GM21528 (cell line): ENCODE results near the gene PPP2R2D.

Experiments used
- ATAC-seq: cut with Tn5 transposase; IDR thresholded peaks from one replicate; pipeline ENCODE4 v1.9.1; 2021; ENCODE audit warnings: mild to moderate bottlenecking, moderate library complexity; ENCODE audit not compliant: unreplicated experiment, low FRiP score

The PPP2R2D gene

DNA sequence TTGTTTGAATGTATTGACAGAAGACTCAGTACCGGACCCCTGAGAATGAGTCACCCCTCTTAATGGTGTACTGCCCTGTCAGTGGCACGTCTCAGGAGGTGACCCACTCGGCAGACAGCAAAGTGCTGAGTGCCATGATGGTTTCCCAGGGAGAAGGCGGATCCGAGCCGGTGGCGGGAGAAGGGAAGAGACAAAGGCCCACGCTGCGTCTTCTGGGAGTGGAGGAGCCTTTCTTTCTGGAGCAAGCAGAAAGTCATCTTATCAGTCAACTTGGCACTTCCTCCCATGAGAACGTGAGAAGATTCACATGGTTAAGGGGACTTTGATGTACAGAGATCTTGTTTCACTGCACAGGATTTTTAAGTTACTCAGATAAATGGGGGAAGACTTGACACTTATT is 14.6 kb upstream of the PPP2R2D start:
- ATAC-seq: no peak

DNA sequence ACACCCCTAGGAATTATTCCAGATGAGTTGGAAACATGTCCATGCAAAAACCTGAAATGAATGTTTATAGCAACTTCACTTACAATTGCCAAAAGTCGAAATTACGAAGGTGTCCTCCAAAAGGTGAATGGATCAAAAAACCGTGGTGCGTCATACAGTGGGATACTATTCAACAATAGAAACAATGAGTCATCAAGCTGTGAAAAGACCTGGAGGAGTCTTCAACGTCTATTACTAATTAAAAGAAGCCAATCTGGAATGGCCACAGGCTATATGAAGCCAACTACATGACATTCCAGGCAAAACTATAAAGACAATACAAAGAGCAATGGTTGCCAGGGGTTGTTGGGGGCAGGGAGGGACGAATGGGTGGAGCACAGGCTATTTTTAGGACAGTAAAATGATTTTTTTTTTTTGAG is 12.6 kb upstream of the PPP2R2D start:
- no peak for ATAC-seq

DNA sequence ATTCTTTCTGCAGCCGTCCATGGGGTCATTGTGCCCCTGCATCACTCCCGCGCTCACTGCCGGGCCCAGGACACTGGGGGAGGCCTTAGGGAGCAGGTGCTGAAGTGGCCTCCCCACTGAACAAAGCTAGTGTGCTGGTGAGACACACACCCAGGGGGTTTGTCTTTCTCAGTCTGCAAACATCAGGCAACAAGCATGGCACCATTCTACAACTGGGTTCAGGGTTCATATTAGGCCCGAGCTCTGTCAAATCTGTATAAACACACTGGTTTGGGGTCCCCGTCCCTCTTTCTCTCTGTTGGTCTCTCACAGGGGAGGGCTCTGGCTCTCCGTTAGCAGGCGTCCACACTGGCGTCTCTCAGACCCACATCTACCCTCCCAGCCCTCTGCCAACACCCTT is 11.1 kb upstream of the PPP2R2D start:
- ATAC-seq: no peak

DNA sequence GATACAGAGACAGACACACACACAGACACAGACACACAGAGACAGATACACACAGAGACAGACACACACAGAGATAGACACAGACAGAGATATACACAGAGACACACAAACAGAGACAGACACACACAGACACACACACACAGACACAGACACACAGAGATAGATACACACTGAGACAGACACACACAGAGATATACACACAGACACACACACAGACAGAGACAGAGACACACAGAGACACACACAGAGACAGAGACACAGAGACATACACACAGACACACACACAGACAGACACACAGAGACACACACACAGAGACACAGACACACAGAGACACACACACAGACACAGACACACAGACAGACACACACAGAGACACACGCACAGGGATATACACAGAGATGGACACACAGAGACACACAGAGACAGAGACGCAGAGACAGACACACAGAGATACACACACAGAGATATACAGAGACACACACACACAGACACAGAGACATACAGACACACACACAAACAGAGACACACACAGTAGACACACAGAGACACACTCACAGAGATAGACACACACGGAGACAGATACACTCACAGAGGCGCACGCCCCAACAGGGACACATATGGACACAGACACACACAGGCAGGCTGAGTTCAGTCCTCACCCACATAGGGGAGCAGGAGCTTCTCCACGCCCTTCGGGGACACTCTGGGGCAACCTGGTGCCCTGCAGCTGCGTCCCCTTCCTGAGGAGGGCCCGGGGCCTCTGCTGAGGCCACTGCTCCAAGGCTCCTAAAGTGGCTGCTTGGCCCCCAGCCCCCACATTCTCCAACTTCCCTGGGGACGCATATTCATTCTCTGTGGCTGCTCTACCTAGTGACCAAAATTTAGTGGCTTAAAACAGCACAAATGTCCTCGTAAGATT is 10.3 kb upstream of the PPP2R2D start:
- ATAC-seq: no peak

DNA sequence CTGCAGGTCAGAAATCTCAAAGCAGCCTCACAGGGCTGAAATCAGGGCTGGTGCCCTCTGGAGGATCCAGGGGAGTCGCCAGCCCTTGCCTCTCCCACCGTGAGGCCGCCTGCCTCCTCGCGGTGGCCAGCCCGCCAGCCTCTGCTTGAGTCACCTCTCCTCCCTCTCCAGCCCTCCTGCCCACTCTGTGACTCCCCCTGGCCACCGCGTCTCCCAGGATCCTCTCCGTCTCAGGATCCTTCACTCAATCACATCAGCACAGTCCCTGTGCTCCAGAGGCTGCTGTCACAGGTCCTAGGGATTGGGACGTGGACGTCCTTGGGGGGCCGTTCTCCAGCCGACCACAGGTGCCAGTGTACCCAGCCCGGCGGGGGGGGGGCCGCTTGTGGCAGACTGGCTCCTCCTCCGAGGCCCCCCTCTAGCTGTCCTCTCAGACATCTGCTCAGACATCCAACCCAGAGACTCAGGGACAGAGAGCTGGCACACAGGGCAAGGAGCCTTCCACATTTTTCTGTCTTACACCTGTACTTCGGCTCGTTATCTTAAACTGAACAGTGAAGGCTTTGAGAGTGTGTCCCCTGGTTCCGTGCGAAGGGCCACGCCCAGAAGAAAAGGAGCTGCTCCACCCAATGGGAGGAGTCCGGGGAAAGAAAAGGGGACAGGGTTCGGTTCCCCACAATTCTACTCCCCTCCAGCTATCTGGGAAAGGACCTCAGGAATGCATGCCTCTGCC is 9.4 kb upstream of the PPP2R2D start:
- ATAC-seq: no peak

DNA sequence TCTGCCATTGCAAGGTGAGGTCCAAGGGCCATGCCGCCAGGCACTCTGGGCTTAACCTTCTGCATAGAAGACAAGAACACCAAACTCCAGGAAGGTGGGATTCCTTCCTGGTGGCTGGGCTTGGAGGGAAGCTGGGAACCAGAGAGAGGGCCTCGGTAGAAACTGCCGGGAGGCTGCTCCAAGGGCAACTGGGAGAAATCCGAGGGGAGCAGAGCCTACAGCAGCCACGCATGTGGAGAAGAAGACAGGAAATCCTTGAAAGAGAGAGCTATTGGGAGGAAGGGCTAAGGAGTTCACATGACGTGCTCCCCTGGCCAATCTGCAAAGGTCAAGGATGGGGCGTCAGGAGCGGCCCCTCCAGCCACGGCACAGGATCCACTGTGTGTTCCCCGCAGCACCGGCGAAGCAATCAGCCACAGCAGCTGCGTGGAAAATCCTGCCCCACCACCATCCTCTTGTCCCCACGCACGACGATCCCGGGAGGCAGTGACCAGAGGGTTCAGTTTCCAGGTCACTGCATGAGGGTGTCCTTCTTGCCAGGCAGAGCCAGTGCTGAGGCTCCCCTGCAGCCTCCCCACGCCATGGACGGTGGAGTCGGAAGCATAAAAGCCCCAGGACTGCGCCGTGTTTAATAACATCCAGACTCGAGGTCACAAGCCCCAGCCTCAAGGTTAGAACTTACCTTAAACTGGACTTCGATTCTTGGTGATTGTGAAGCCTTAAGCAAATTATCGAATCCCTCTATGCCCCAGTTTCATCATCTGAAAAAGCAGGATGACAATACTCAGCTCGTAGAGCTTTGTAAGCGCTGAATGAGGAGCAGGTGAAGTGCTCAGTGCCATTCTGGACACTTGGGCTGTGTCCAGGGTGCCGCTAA is 8.6 kb upstream of the PPP2R2D start:
- ATAC-seq: no peak

DNA sequence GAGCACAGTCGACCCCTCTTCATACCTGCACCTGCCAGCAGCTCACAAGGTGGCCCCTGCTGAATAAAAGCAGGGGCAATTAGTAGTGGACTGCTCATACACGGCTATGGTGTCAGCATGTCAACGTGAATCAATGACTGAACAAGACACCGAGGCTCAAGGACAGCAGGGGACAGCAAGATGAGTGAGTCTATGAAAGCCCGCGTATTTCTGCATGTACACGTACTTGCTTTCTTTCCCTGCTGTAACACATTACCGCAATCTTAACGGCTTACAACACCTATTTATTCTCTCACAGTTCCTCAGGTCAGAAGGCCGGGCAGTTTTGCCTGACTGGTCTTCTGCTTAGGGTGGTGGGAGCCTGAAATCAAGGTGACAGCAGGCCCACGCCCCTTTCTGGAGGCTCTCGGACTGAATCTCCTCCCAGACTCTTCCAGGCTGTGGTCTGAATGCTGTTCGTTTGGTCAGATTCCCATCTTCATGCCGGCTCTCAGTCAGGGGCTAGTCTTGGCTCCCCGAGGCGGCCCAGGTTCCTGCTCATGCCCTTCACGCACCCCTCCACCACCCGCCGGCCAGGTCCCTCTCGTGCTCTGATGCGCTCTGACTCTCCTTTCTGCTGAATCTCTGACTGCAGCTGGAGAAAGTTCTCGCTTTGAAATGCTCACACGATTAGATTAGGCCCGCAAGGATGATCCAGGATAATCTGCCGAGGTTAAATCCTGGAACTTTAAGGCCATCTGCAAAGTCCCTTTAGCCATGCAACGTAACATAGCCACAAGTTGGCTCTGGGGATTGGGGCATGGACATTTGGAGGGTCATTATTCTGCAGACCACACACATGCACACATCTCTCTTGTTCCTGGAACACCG is 7.8 kb upstream of the PPP2R2D start:
- no peak for ATAC-seq

DNA sequence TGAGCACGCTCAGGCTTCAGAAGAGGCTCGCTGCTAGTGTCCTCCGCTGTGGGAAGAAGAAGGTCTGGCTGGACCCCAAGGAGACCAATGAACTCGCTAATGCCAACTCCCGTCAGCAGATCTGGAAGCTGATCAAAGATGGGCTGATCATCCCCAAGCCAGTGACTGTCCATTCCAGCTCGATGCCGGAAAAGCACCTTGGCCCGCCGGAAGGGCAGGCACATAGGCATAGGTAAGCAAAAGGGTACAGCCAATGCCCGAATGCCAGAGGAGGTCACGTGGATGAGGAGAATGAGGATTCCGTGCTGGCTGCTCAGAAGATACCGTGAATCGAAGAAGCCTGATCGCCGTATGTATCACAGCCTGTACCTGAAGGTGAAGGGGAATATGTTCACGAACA is 5.7 kb upstream of the PPP2R2D start:
- no peak for ATAC-seq

DNA sequence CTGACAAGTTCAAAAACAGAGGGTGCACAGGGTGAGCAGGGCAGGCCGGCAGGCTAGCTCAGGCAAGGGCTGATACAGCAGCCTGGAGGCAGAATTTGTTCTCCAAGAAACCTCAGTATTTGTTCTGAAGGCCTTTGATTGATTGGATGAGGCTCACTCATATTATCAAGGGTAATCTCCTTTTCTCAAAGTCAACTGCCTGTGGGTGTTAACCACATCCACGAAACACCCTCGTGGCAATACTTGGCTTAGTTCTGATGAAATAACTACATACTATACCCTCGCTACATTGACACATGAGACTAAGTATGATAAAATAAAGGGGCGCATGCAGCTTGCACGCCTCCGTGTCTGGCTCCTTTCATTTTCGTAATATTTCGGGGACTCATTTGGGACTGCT is 4.4 kb upstream of the PPP2R2D start:
- ATAC-seq: no peak

DNA sequence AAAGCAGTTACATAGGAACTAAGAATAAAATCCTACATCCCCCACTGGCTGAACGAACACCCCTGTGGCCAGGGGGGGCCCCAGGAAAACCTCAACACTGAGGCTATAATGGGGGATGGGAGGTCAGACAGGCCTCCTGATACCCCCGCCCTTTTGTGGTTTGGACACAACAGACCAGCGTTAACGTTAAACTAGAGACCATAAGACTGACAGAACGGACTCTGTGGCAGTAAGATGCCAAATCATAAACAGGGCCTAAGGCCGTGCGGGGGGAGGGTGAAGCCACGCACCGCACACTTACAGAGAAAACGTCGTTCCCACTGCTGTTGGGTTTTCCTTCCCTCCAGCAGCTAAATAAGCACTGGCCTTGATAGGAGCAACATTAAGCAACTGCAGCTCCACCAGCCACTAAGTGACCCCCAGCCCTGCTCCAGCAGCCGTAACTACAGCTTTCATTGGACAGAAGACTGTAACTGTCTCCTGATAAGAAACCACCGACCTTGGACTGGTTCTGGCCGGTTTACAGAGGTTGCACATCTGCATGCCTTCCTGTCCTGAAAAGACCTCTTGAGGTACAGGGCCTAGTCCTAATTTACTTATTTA is 3.4 kb upstream of the PPP2R2D start:
- no peak for ATAC-seq

DNA sequence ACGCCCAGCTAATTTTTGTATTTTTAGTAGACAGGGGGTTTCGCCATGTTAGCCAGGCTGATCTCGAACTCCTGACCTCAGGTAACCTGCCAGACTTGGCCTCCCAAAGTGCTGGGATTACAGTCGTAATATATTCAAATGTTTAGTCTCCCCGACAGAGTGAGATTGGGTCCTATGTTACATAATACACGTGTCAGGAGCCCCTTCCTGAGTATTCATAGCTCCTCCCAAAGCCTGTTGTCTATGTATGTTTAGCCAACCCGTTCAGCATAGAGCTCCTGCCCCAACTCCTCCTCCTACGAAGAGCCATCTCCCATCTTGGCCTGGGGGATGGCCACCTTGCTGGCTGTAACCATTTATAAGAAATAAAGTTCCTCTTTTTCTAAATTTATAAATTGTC is 2.7 kb upstream of the PPP2R2D start:
- no peak for ATAC-seq

DNA sequence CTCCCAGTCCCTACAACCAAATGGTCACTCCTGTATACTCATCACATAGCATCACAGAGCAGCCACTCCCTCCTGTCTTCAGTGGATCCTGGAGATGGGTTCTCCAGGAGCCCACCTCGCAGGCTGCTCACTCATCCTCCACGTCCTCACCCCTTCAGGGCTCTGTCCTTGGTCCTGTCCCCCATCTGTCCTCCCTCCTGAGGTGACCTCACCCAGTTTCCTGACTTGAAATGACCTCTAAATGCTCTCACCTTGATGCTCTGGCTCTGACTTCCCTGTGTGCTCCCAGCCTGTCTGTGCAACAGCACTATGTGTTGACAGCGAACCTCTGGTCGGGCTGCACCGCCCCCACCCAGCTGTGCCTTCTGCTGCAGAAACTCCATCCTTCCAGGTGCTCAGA is 2.1 kb upstream of the PPP2R2D start:
- ATAC-seq: no peak

DNA sequence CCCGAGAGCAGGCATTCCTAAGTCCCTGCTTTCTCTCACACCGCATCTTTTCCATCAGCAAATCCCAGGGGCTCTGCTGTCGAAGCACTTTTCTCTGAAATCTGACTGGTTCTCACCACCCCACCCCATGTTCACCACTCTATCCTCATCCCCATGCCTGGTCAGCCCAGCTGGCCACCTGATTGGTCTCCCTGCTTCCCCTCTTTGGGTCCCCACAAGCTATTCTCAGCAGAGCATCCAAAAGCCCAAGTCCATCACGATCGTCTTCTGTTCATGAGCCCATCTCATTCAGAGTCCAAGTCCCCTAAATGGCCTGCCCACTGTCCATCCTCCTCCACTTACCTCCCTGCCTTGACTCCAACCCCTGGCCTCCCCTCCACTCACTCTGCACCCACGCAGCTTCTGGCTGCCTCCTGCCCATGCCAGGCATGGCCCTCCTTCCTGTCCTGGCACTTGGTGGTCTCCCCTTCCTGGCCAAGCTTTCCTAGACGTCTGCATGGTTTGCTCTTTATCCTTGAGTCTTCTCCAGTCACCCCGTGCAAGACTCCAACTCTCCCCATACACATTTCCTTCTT is 1.6 kb upstream of the PPP2R2D start:
- no peak for ATAC-seq

DNA sequence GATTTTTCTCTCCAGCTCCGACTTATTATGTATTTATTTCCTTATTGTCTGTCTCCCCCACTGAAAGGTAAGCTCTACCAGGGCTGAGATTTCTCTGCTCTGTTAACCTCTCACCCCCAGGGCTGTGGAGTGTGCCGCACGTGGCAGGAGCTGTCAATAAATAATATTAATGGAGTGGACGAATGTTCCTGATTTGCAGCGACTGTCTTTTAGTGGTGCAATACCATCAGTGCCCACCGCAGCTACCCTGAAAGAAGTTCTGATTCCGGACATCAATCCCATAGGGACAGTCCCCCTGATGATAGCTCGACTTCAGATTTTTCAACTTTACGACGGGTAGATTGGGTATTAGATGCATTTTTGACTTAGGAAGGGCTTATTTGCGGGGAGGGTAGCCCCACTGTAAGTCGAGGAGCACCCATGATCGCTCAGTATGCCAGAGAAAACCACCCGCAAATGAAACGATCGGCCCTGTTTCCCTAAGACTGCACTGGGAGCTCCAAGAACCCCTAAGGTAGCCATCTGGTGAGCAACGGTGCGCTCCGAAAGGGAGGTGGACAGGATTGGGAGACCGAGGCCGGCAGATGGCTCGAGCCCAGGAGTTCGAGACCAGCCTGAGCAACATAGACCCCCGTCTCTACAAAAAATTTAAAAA is 986 bp upstream of the PPP2R2D start:
- ATAC-seq: no peak

DNA sequence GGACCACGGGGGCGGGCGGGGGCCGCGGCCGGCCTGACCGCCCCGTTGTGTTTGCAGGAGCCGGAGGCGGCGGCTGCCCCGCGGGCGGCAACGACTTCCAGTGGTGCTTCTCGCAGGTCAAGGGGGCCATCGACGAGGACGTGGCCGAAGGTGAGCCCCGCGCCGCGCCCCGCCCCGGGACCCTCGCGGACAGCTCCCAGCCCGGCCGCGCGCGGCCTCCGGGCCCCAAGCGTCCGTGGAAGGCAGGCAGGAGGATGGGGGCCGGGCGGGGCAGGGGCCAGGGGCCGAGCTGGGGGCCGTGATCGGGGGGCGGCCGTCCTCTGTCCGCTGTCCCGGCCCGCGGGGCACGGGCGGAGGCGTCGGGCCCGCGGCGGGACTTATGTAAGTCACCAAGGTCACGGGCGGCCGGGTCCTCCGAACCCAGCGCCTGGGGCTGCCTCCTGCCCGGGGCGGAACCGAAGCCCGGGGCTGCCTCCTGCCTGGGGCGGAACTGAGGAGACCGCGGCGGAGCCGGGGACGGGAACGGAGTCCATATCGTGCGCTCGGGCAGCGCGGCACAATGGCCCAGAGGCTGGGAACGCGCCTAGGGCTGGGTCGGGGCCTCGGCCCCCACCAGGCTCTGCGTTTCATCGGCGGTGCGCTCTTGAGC is 497 bp downstream of the PPP2R2D start:
- ATAC-seq: peak; percentile 30

DNA sequence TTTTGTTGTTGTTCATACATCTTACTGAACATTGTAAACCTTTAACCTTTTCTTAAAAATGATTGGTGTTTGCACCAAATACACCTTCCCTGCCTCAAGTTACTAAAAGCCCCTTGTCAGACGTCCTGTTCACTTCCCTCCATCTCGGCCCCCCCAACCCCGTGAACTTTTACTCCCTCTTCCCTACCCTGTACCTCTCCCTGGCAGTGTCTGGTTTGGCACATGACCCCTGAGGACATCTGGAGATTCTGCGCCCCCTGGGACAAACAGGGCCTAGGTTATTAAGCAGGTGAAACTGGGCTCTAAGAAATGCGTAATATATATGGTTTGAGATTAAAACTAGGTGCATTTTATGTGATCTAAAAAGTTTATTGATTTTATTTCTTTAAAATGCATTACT is 1.4 kb downstream of the PPP2R2D start:
- ATAC-seq: no peak

DNA sequence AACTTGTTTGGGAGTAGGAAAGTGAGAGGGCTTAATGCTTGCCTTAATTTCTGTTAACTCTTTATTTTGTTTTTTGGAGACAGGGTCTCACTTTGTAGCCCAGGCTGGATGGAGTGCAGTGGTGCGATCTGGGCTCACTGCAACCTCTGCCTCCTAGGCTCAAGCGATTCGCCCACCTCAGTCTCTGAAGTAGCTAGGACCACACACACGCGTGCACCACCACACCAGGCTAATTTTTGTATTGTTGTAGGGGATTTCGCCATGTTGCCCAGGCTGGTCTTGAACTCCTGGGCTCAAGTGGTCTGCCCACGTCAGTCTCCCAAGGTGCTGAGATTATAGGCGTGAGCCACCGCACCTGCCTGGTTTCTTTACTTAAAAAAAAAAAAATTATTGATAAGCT is 1.9 kb downstream of the PPP2R2D start:
- ATAC-seq: no peak

DNA sequence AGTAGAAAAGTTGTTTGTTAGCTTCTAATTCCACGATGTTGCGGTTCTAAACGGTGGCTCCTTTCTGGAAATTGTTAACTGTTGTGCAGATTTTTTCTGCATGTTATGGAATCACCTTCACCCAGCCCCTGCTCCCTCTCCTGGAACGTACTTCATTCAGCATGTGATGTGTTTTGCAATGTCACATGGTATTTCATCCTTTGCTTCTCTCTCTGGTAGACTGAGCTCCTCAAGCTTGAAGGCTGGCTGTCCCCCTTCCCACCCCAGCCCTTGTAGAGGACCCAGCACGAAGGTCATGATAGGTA is 4.4 kb downstream of the PPP2R2D start:
- no peak for ATAC-seq
